Measurements from ENCODE around the gene ZWILCH.

ZWILCH gene

GRCh38 chr15:66515901-66516322 is 10.8 kb downstream of the ZWILCH start:
- H3K27ac ChIP-seq (ENCODE audit: low read depth, low read length, poor library complexity, severe bottlenecking), result no peak overlapping the region
- no peak overlapping the region for H2AFZ ChIP-seq (ENCODE audit: low read length)
- no peaks in the 10 kb centered on the region for H3F3A ChIP-seq (ENCODE audit: insufficient read depth, low read length)
- no peaks in the 10 kb centered on the region for H3K27me3 ChIP-seq (ENCODE audit: insufficient read depth, low read length)
- H4K20me1 ChIP-seq (ENCODE audit: insufficient read depth, low read length), result no peaks in the 10 kb centered on the region
- H3K4me3 ChIP-seq (ENCODE audit: low read depth, low read length, poor library complexity, severe bottlenecking), result no peak overlapping the region
- H3K9ac ChIP-seq (ENCODE audit: low read length), result no peak overlapping the region
- TF ChIP-seq EZH2 (IDR thresholded peaks at IDR 0.05; ENCODE audit: borderline replicate concordance, low read length), result no peak
- TF ChIP-seq CTCF (IDR thresholded peaks at IDR 0.05; ENCODE audit: low read length), result no peak
- H3K4me1 ChIP-seq (ENCODE audit: insufficient read depth, low read length, severe bottlenecking), result peaks cover 5% of the 10 kb centered on the region
- H3K4me2 ChIP-seq (ENCODE audit: low read length), result no peak overlapping the region
- peaks cover 68% of the 10 kb centered on the region for H3K36me3 ChIP-seq (ENCODE audit: insufficient read depth, low read length)
- no peaks in the 10 kb centered on the region for H3K9me3 ChIP-seq (ENCODE audit: low read length)
- no peaks in the 10 kb centered on the region for H3K79me2 ChIP-seq (ENCODE audit: insufficient read depth, low read length)
- no peaks in the 10 kb centered on the region for H3K9me2 ChIP-seq (ENCODE audit: low read depth, low read length)

GRCh38 chr15:66523926-66524325 is 18.8 kb downstream of the ZWILCH start:
- Histone ChIP-seq H3K9me2 (ENCODE audit: low read depth, low read length) (no peaks in the 10 kb centered on the region), H4K20me1 (ENCODE audit: insufficient read depth, low read length) (no peaks in the 10 kb centered on the region), H3F3A (ENCODE audit: insufficient read depth, low read length) (no peaks in the 10 kb centered on the region), H3K4me1 (ENCODE audit: insufficient read depth, low read length, severe bottlenecking) (no peaks in the 10 kb centered on the region), H3K79me2 (ENCODE audit: insufficient read depth, low read length) (no peaks in the 10 kb centered on the region), H3K4me3 (ENCODE audit: low read depth, low read length, poor library complexity, severe bottlenecking) (no peak overlapping the region), H3K9me3 (ENCODE audit: low read length) (no peaks in the 10 kb centered on the region), H3K4me2 (ENCODE audit: low read length) (no peak overlapping the region), H3K27me3 (ENCODE audit: insufficient read depth, low read length) (no peaks in the 10 kb centered on the region), H3K9ac (ENCODE audit: low read length) (no peak overlapping the region), H2AFZ (ENCODE audit: low read length) (no peak overlapping the region), H3K27ac (ENCODE audit: low read depth, low read length, poor library complexity, severe bottlenecking) (no peak overlapping the region), H3K36me3 (ENCODE audit: insufficient read depth, low read length) (peaks cover 85% of the 10 kb centered on the region)
- TF ChIP-seq EZH2 (IDR thresholded peaks at IDR 0.05; ENCODE audit: borderline replicate concordance, low read length), result no peak

- Histone ChIP-seq H3K9ac (ENCODE audit: low read length) (no peak overlapping the region), H3K4me1 (ENCODE audit: insufficient read depth, low read length, severe bottlenecking) (no peaks in the 10 kb centered on the region), H3K79me2 (ENCODE audit: insufficient read depth, low read length) (no peaks in the 10 kb centered on the region), H3F3A (ENCODE audit: insufficient read depth, low read length) (no peaks in the 10 kb centered on the region), H3K27ac (ENCODE audit: low read depth, low read length, poor library complexity, severe bottlenecking) (no peak overlapping the region), H3K9me2 (ENCODE audit: low read depth, low read length) (no peaks in the 10 kb centered on the region), H3K27me3 (ENCODE audit: insufficient read depth, low read length) (no peaks in the 10 kb centered on the region), H2AFZ (ENCODE audit: low read length) (no peak overlapping the region), H3K4me3 (ENCODE audit: low read depth, low read length, poor library complexity, severe bottlenecking) (no peak overlapping the region), H3K4me2 (ENCODE audit: low read length) (no peak overlapping the region), H4K20me1 (ENCODE audit: insufficient read depth, low read length) (no peaks in the 10 kb centered on the region), H3K9me3 (ENCODE audit: low read length) (no peaks in the 10 kb centered on the region), H3K36me3 (ENCODE audit: insufficient read depth, low read length) (peaks cover 86% of the 10 kb centered on the region)
- no peak for TF ChIP-seq EZH2 (IDR thresholded peaks at IDR 0.05; ENCODE audit: borderline replicate concordance, low read length)
- no peak for TF ChIP-seq CTCF (IDR thresholded peaks at IDR 0.05; ENCODE audit: low read length)
Observed at GRCh38 chr15:66524838-66525237, 19.7 kb downstream of the ZWILCH start.

- H3K4me3 ChIP-seq (ENCODE audit: low read depth, low read length, poor library complexity, severe bottlenecking), result no peak overlapping the region
- H2AFZ ChIP-seq (ENCODE audit: low read length), result no peak overlapping the region
- no peaks in the 10 kb centered on the region for H3K4me1 ChIP-seq (ENCODE audit: insufficient read depth, low read length, severe bottlenecking)
- H3K27me3 ChIP-seq (ENCODE audit: insufficient read depth, low read length), result no peaks in the 10 kb centered on the region
- no peaks in the 10 kb centered on the region for H3K9me3 ChIP-seq (ENCODE audit: low read length)
- peaks cover 60% of the 10 kb centered on the region for H3K36me3 ChIP-seq (ENCODE audit: insufficient read depth, low read length)
- no peak overlapping the region for H3K4me2 ChIP-seq (ENCODE audit: low read length)
- no peak overlapping the region for H3K9ac ChIP-seq (ENCODE audit: low read length)
- no peak for TF ChIP-seq EZH2 (IDR thresholded peaks at IDR 0.05; ENCODE audit: borderline replicate concordance, low read length)
- no peak for TF ChIP-seq CTCF (IDR thresholded peaks at IDR 0.05; ENCODE audit: low read length)
- no peaks in the 10 kb centered on the region for H3K79me2 ChIP-seq (ENCODE audit: insufficient read depth, low read length)
- no peaks in the 10 kb centered on the region for H4K20me1 ChIP-seq (ENCODE audit: insufficient read depth, low read length)
- peaks cover 6% of the 10 kb centered on the region; the same call in 1 of the 2 replicates for H3F3A ChIP-seq (ENCODE audit: insufficient read depth, low read length)
- H3K9me2 ChIP-seq (ENCODE audit: low read depth, low read length), result no peaks in the 10 kb centered on the region
- no peak overlapping the region for H3K27ac ChIP-seq (ENCODE audit: low read depth, low read length, poor library complexity, severe bottlenecking)
Observed at GRCh38 chr15:66535056-66535455, 29.9 kb downstream of the ZWILCH start.

All from OCI-LY1 (cell line).